ENCODE measurements around the gene DLGAP1.

GRCh38 chr18:4256766-4257417 is 198.2 kb downstream of the DLGAP1 start:
- TF ChIP-seq ZNF747 (CRISPR knock-in tag; IDR thresholded peaks at IDR 0.05; ENCODE audit: borderline replicate concordance) (no peak), NFIC (IDR thresholded peaks at IDR 0.05; ENCODE audit: low read length) (no peak), POLR2A (IDR thresholded peaks at IDR 0.05; ENCODE audit: insufficient read depth in 1 of 2, low read depth in 2 of 2, low read length in 2 of 2) (no peak), SP2 (CRISPR knock-in tag; IDR thresholded peaks at IDR 0.05) (no peak), CTCF (CRISPR knock-in tag; IDR thresholded peaks at IDR 0.05) (no peak), ATF7 (IDR thresholded peaks at IDR 0.05) (no peak), ATF7 (CRISPR knock-in tag; IDR thresholded peaks at IDR 0.05) (no peak), ZNF672 (CRISPR knock-in tag; IDR thresholded peaks at IDR 0.05) (no peak)

Data from HepG2 (cell line).